OCI-LY7 (cell line): ENCODE results near the gene KIF13A. TPM values are rescaled to one million over a fixed set of nuclear protein-coding genes. Genes with fewer than 3 reads are reported as not detected.

Source experiments
- BruUV-seq: library from RNA; stranded (reverse); fragments of 400-500 nt; replicated peaks from 2 replicates; lab custom pipeline; 2021; lab: Mats Ljungman, UMichigan
- CTCF ChIA-PET: fragments of 300-600 bp; sonication (Branson Sonifier 250); formaldehyde crosslinking; loops from one replicate; lab custom pipeline; 2022; ENCODE audit warnings: antibody characterized with exemption; ENCODE audit not compliant: unreplicated experiment; lab: Charles Lee
- POLR2A ChIA-PET: fragments of 300-600 bp; sonication (Branson Sonifier 250); formaldehyde crosslinking; loops from one replicate; lab custom pipeline; 2022; ENCODE audit warnings: antibody characterized with exemption; lab: Charles Lee
- DNase-seq: peaks from one replicate; pipeline ENCODE4 v3.0.0-alpha.2; 2015; ENCODE audit warnings: low spot score
- H2AFZ ChIP-seq: fragments of 200-600 bp; sonication (generic), shearing (Covaris generic); 2 replicates; pipeline ENCODE4 v1.6.1; 2014; ENCODE audit warnings: mild to moderate bottlenecking, antibody characterized with exemption, low read length, moderate library complexity
- H3K27ac ChIP-seq: fragments of 200-600 bp; sonication (generic); 2 replicates; pipeline ENCODE4 v1.5.1; 2014; ENCODE audit warnings: mixed run types, low read depth, mild to moderate bottlenecking, moderate library complexity, low read length, inconsistent platforms; ENCODE audit not compliant: poor library complexity, severe bottlenecking
- H3K36me3 ChIP-seq: fragments of 200-600 bp; sonication (generic); 2 replicates; pipeline ENCODE4 v1.6.1; 2014; ENCODE audit warnings: mild to moderate bottlenecking, antibody characterized with exemption, low read length, moderate library complexity, mixed read lengths; ENCODE audit not compliant: insufficient read depth
- H3K4me1 ChIP-seq: fragments of 200-600 bp; sonication (generic); 2 replicates; pipeline ENCODE4 v1.5.1; 2014; ENCODE audit warnings: mild to moderate bottlenecking, low read length; ENCODE audit not compliant: insufficient read depth, poor library complexity, severe bottlenecking
- H3K4me2 ChIP-seq: fragments of 200-600 bp; sonication (generic); 2 replicates; pipeline ENCODE4 v1.6.1; 2014; ENCODE audit warnings: mild to moderate bottlenecking, low read length
- H3K4me3 ChIP-seq: fragments of 200-600 bp; sonication (generic); 2 replicates; pipeline ENCODE4 v1.5.1; 2014; ENCODE audit warnings: mild to moderate bottlenecking, low read depth, low read length; ENCODE audit not compliant: poor library complexity, severe bottlenecking
- H3K79me2 ChIP-seq: fragments of 200-600 bp; sonication (generic); 2 replicates; pipeline ENCODE4 v1.6.1; 2016; ENCODE audit warnings: low read depth, mild to moderate bottlenecking, low read length, moderate library complexity, mixed read lengths; ENCODE audit not compliant: insufficient read depth
- H3K9me2 ChIP-seq: fragments of 200-600 bp; sonication (generic); 2 replicates; pipeline ENCODE4 v1.6.1; 2016; ENCODE audit warnings: mild to moderate bottlenecking, low read length, mixed read lengths; ENCODE audit not compliant: insufficient read depth
- H3K9me3 ChIP-seq: fragments of 200-600 bp; sonication (generic); 2 replicates; pipeline ENCODE4 v1.6.1; 2014; ENCODE audit warnings: mild to moderate bottlenecking, mixed run types, low read length, mixed read lengths
- H4K20me1 ChIP-seq: fragments of 200-600 bp; sonication (generic); 2 replicates; pipeline ENCODE4 v1.6.1; 2014; ENCODE audit warnings: mild to moderate bottlenecking, antibody characterized with exemption, low read length, moderate library complexity, mixed read lengths; ENCODE audit not compliant: insufficient read depth
- CTCF ChIP-seq: fragments of 200-600 bp; sonication (generic); conservative IDR thresholded peaks from 2 replicates; pipeline ENCODE4 v1.5.1; 2014; ENCODE audit warnings: mild to moderate bottlenecking, antibody characterized with exemption, low read length, moderate library complexity, mixed read lengths
- EZH2phosphoT487 ChIP-seq: fragments of 200-600 bp; sonication (generic); IDR thresholded peaks from 2 replicates; pipeline ENCODE4 v1.6.1; 2018; ENCODE audit warnings: low read depth, borderline replicate concordance, mild to moderate bottlenecking, mixed run types, antibody characterized with exemption, low read length, moderate library complexity, mixed read lengths
- intact Hi-C: fragments of 100-400 bp; cut with micrococcal nuclease; formaldehyde crosslinking; loops from one replicate; pipeline ENCODE4 v1.10.0; 2022; ENCODE audit not compliant: unreplicated experiment
- total RNA-seq, 2 experiments: library from RNA; depleted of rRNA in 1 of 2; stranded (reverse); fragments of >200 nt in 1 of 2; shearing (Covaris generic) in 1 of 2; gene quantifications; 2 replicates each; pipeline ENCODE4 v1.2.3, GENCODE V29; 2014 to 2022

KIF13A gene
- total RNA-seq, 2 experiments from 2014 or later, result 1.5 TPM; not detected in 1

GRCh38 chr6:17945111-17945510 lies 42.3 kb downstream of the KIF13A start:
- no TSS peak for BruUV-seq
- Histone ChIP-seq H2AFZ (no peak overlapping the region), H3K4me3 (no peak overlapping the region), H3K4me2 (no peak overlapping the region), H3K9me2 (no peaks in the 10 kb centered on the region), H3K79me2 (no peaks in the 10 kb centered on the region), H3K4me1 (no peaks in the 10 kb centered on the region), H3K9me3 (no peaks in the 10 kb centered on the region), H4K20me1 (no peaks in the 10 kb centered on the region), H3K27ac (no peak overlapping the region), H3K36me3 (no peaks in the 10 kb centered on the region)
- intact Hi-C loops, result no loop called here
- ChIA-PET POLR2A (no interaction called here), CTCF (no interaction called here)
- TF ChIP-seq CTCF, result no peak
- no peak for TF ChIP-seq EZH2phosphoT487
- no peak for DNase-seq

GRCh38 chr6:17941318-17941717 lies 46.1 kb downstream of the KIF13A start:
- H3K4me3 ChIP-seq, result no peak overlapping the region
- no peak overlapping the region for H2AFZ ChIP-seq
- intact Hi-C loops, result no loop called here
- no peaks in the 10 kb centered on the region for H3K9me3 ChIP-seq
- no peak overlapping the region for H3K4me2 ChIP-seq
- TF ChIP-seq CTCF, result no peak
- no peak for TF ChIP-seq EZH2phosphoT487
- no peak overlapping the region for H3K27ac ChIP-seq
- ChIA-PET CTCF (no interaction called here), POLR2A (interaction anchor here (0.6 to 1.4 kb wide), 3 partner anchors 11 to 376 kb away, joined by 3 to 4 read pairs (median 3); no protein-coding TSS in a partner anchor)
- DNase-seq, result no peak
- no peaks in the 10 kb centered on the region for H3K9me2 ChIP-seq
- no peaks in the 10 kb centered on the region for H3K4me1 ChIP-seq
- no peaks in the 10 kb centered on the region for H3K79me2 ChIP-seq
- no peaks in the 10 kb centered on the region for H3K36me3 ChIP-seq
- no peaks in the 10 kb centered on the region for H4K20me1 ChIP-seq
- BruUV-seq, result no TSS peak

- Histone ChIP-seq H4K20me1 (no peaks in the 10 kb centered on the region), H2AFZ (no peak overlapping the region), H3K4me1 (no peaks in the 10 kb centered on the region), H3K4me2 (no peak overlapping the region), H3K4me3 (no peak overlapping the region), H3K9me3 (no peaks in the 10 kb centered on the region), H3K9me2 (no peaks in the 10 kb centered on the region), H3K27ac (no peak overlapping the region), H3K36me3 (no peaks in the 10 kb centered on the region), H3K79me2 (no peaks in the 10 kb centered on the region)
- intact Hi-C loops, result no loop called here
- CTCF ChIA-PET, result no interaction called here
- TF ChIP-seq CTCF (no peak), EZH2phosphoT487 (no peak)
- DNase-seq, result no peak
- BruUV-seq, result no TSS peak
- POLR2A ChIA-PET, result interaction anchor here (0.7 to 1.4 kb wide), 4 partner anchors 10 to 979 kb away, joined by 3 to 5 read pairs (median 4); no protein-coding TSS in a partner anchor
Measured at GRCh38 chr6:17940151-17940792, 47.2 kb downstream of the KIF13A start.
